Gastrocnemius medialis (tissue), 4 donors: ENCODE measurements around the gene NT5DC2.

Source experiments
- POLR2A ChIP-seq, 2 donors: fragments of 450-650 bp; IDR thresholded peaks; one replicate each; pipeline ENCODE4 v1.6.1; 2017; ENCODE audit warnings: antibody characterized with exemption in 2 of 2, mild to moderate bottlenecking in 2 of 2, moderate library complexity in 2 of 2
- TF ChIP-seq, protein P1 (sequence below), 5 experiments: fragments of 450-650 bp in 3 of 5; fragments of 200-600 bp in 2 of 5; sonication (generic) in 2 of 5; IDR thresholded peaks in 4 of 5; conservative IDR thresholded peaks in 1 of 5; 1 replicate in 4 of 5; 2 replicates in 1 of 5; pipeline ENCODE4 v1.5.1; 2016 to 2019; ENCODE audit warnings: antibody characterized with exemption in 5 of 5, mild to moderate bottlenecking in 3 of 5, moderate library complexity in 3 of 5

DNA sequence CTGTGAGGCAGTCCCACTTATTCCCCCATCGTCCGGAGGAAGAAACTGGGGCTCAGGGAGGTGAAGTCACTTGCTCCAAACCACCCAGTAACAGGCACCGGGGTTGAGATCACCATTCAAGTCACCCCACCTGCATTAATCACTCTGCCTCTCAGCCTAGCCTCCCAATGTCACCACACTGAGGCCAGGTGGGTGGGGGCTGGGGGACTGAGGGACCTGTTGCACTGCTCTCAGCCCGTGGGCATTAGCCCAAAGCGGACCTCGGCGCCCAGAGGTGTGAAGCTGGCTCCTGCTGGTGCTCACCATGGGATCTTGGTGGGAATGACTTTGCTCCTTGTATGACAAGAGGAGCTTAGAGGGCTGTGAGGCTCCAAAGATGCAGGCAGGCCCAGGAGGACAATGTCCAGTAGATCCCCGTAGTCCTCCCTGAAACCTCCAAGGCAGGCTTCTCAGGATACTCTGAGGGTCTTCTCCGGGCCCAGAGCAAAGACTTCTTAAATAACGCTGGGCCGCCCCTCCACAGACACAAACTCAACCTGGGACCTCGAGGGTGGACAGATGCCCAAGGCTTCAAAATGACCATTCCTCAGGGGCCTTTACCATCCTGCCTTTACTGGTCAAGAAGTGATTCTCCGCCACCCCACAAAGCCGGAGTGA lies 1.7 kb downstream of the NT5DC2 start:
- TF ChIP-seq, protein P1, sequence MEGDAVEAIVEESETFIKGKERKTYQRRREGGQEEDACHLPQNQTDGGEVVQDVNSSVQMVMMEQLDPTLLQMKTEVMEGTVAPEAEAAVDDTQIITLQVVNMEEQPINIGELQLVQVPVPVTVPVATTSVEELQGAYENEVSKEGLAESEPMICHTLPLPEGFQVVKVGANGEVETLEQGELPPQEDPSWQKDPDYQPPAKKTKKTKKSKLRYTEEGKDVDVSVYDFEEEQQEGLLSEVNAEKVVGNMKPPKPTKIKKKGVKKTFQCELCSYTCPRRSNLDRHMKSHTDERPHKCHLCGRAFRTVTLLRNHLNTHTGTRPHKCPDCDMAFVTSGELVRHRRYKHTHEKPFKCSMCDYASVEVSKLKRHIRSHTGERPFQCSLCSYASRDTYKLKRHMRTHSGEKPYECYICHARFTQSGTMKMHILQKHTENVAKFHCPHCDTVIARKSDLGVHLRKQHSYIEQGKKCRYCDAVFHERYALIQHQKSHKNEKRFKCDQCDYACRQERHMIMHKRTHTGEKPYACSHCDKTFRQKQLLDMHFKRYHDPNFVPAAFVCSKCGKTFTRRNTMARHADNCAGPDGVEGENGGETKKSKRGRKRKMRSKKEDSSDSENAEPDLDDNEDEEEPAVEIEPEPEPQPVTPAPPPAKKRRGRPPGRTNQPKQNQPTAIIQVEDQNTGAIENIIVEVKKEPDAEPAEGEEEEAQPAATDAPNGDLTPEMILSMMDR (IDR thresholded peaks at IDR 0.05 in 4 of 5, conservative IDR thresholded peaks at IDR 0.05 in 1 of 5) = no peak
- no peak for TF ChIP-seq POLR2A (IDR thresholded peaks at IDR 0.05)
